Cardiac muscle cell (in vitro differentiated cells and primary cell): ENCODE results near the gene SBSN. TPM values are rescaled to one million over a fixed set of nuclear protein-coding genes. Genes with fewer than 3 reads are reported as not detected.

Experiments
- DNase-seq, 2 donors: peaks; one replicate each; pipeline versions ENCODE4 v3.0.0 to v3.0.0-alpha.2; 2010 to 2017; ENCODE audit warnings: low read depth in 1 of 2, low spot score in 1 of 2
- H3K27ac ChIP-seq: fragments of 200-600 bp; sonication (generic); 2 replicates; pipeline ENCODE4 v1.5.1; 2016
- H3K27me3 ChIP-seq: fragments of 200-600 bp; sonication (generic); 2 replicates; pipeline ENCODE4 v1.6.0; 2016; ENCODE audit warnings: control low read depth
- H3K36me3 ChIP-seq: fragments of 200-600 bp; sonication (generic); 2 replicates; pipeline ENCODE4 v1.5.1; 2016; ENCODE audit warnings: control low read depth
- H3K4me1 ChIP-seq: fragments of 200-600 bp; sonication (generic); 2 replicates; pipeline ENCODE4 v1.8.1; 2017; ENCODE audit warnings: low read depth, mild to moderate bottlenecking, mixed run types
- H3K4me3 ChIP-seq: fragments of 200-600 bp; sonication (generic); 2 replicates; pipeline ENCODE4 v1.5.1; 2016; ENCODE audit warnings: mild to moderate bottlenecking
- H3K9me3 ChIP-seq: fragments of 200-600 bp; sonication (generic); 2 replicates; pipeline ENCODE4 v1.5.1; 2017; ENCODE audit warnings: low read depth, mild to moderate bottlenecking, control low read depth
- polyA plus RNA-seq: library from polyadenylated mRNA; unstranded; fragments of >200 nt; fragmentation: Nextera tagmentation; extraction: Ambion mirVana; gene quantifications from 2 replicates; pipeline ENCODE4 v1.2.1, GENCODE V29; 2016
- total RNA-seq: library from RNA; depleted of rRNA; stranded (reverse); fragments of >200 nt; gene quantifications from 2 replicates; pipeline ENCODE4 v1.2.3, GENCODE V29; 2016
- TF ChIP-seq, protein P1 (sequence below): IDR thresholded peaks from 2 replicates; pipeline ENCODE4 v1.5.1; 2012; ENCODE audit warnings: low read depth, mild to moderate bottlenecking, low read length

Gene SBSN
- total and polyA plus RNA-seq, 2 experiments from 2014 or later: 0.15 TPM; not detected in 1

DNA sequence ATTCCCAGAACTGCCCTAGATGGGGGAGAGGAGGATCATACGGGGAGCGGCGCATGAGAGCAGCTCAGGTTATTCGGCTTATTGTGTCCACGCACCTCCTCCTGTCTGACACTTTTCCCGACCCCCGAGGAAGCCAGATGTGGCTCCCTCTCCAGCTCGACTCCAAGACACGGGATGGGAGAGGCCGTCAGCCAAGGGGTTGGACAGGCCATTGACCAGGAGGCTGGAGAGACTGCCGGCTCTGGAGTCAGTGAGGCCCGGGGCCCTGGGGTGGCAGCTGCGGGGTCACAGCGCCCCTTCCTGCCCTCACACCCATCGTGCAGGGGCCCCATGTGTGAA lies 17.5 kb downstream of the SBSN start:
- peaks cover 14% of the 10 kb centered on the region for H3K4me1 ChIP-seq
- H3K27me3 ChIP-seq: peaks cover 5% of the 10 kb centered on the region
- H3K9me3 ChIP-seq: no peaks in the 10 kb centered on the region
- DNase-seq: no peak
- TF ChIP-seq, protein P1, sequence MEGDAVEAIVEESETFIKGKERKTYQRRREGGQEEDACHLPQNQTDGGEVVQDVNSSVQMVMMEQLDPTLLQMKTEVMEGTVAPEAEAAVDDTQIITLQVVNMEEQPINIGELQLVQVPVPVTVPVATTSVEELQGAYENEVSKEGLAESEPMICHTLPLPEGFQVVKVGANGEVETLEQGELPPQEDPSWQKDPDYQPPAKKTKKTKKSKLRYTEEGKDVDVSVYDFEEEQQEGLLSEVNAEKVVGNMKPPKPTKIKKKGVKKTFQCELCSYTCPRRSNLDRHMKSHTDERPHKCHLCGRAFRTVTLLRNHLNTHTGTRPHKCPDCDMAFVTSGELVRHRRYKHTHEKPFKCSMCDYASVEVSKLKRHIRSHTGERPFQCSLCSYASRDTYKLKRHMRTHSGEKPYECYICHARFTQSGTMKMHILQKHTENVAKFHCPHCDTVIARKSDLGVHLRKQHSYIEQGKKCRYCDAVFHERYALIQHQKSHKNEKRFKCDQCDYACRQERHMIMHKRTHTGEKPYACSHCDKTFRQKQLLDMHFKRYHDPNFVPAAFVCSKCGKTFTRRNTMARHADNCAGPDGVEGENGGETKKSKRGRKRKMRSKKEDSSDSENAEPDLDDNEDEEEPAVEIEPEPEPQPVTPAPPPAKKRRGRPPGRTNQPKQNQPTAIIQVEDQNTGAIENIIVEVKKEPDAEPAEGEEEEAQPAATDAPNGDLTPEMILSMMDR: no peak
- no peaks in the 10 kb centered on the region for H3K36me3 ChIP-seq
- H3K27ac ChIP-seq: no peak overlapping the region
- no peak overlapping the region for H3K4me3 ChIP-seq

DNA sequence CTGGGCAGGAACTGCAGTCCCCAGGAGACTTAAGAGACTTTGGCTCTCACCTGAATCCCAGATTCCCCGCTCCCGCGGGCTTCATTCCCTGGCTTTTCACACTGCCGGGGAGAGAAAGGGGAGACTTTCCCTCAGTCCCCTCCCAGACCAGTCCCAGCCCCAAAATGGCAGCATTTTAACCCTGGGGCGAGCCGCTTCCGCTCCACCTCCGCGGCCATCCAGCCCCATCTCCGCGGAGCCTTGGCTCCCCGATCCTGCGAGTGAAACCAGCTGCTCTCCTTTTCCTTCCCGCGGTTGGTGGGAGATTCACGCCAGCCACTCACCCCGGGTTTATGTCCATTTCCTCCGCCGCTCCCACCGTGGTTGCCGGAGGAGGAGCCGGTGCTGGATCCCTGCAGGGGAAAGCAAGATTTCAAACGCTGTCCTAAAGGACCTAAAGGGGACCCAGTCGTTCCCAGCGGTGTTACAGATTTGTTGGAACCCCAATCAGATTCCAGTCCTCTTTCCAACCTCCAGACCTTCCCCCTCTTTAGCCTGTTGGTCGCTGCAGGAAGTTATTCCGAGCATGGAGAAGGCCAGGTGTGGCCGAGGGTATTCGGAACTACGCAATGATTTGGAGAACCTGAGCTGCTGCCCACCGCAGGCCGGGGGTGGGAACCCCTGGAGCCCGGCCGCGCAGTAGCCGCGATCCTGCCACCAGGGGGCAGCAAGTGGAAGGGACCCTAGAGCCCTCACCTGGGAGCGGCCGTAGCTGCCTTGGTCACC lies 18.1 kb downstream of the SBSN start:
- TF ChIP-seq, protein P1: peak; percentile 95
- peaks cover 14% of the 10 kb centered on the region for H3K4me1 ChIP-seq
- peak overlapping the region; percentile 82 for H3K27ac ChIP-seq
- H3K36me3 ChIP-seq: no peaks in the 10 kb centered on the region
- H3K4me3 ChIP-seq: peak overlapping the region; percentile 49
- H3K27me3 ChIP-seq: peaks cover 5% of the 10 kb centered on the region
- H3K9me3 ChIP-seq: no peaks in the 10 kb centered on the region
- peak; percentile 61 to 93 for DNase-seq

DNA sequence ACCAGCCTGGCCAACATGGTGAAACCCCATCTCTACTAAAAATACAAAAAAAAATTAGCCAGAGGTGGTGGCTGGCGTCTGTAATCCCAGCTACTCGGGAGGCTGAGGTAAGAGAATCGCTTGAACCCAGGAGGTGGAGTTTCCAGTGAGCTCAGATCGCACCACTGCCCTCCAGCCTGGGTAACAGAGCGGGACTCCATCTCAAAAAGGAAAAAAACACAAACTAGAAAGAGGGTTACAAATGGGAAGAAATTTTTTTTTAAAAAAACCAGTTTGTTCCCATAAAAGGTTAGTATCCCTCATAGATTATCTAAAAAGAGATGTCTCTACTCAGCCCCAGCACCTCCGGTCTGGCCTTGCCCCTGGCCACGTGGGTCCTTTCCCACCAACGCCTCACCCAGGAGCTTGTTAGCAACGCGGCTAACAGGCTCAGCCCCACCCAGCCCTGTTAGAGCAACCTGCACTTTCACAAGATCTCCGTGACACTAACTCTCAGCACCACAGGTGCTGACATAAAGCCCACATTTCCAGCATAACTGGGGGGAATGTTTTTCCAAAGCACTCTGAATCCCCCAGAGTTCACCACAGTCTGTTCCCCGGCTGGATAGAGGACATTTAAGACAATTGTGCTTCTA lies 19.0 kb downstream of the SBSN start:
- no peaks in the 10 kb centered on the region for H3K36me3 ChIP-seq
- peak overlapping the region; percentile 49 for H3K4me3 ChIP-seq
- TF ChIP-seq, protein P1: no peak
- H3K27ac ChIP-seq: peak overlapping the region; percentile 82
- peak in 1 of 2 donors; percentile 63 for DNase-seq
- H3K4me1 ChIP-seq: peaks cover 10% of the 10 kb centered on the region
- H3K9me3 ChIP-seq: no peaks in the 10 kb centered on the region
- H3K27me3 ChIP-seq: peaks cover 5% of the 10 kb centered on the region

DNA sequence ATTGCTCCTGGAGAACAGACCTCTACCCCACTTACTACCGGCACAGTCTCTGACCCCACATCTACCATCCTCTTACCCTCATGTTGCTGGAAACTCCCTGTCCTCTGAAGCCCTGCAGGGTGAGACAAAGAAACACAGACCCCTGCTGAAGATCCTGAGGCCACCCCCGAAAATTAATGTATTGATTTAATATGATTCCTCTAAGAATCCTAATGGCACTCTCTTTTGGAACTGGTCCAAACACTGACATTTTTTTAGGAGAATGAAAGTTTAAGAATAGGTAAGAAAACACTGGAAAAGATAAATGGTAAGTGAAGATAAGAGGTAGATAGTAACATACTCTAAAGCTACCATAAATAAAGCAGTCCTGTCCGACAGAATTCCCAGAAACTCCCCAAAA lies 20.0 kb downstream of the SBSN start:
- H3K27ac ChIP-seq: no peak overlapping the region
- H3K4me1 ChIP-seq: peaks cover 9% of the 10 kb centered on the region
- peaks cover 4% of the 10 kb centered on the region for H3K27me3 ChIP-seq
- DNase-seq: no peak
- H3K4me3 ChIP-seq: no peak overlapping the region
- H3K9me3 ChIP-seq: no peaks in the 10 kb centered on the region
- no peaks in the 10 kb centered on the region for H3K36me3 ChIP-seq
- TF ChIP-seq, protein P1: no peak

DNA sequence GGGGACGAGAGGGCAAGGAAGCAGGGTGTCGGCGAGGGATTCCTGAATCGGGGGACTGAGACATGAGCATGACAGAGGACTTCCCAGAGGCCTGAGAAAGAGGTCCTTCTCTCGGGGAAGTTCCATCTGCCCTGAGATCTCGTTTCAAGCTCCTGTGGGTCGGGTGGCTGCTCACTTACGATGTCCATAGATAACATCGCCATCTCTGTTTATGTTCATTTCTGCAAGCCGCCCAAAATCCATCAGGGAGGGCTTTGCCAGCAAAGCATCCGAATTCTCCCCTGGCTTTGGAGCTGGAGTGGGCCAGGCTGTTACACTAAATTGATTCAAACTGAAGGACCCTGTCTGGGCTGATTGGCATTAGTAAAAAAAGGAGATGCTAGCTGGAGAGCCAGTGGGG lies 20.6 kb downstream of the SBSN start:
- H3K27me3 ChIP-seq: no peaks in the 10 kb centered on the region
- H3K36me3 ChIP-seq: no peaks in the 10 kb centered on the region
- no peak overlapping the region for H3K4me3 ChIP-seq
- TF ChIP-seq, protein P1: no peak
- no peak overlapping the region for H3K27ac ChIP-seq
- H3K4me1 ChIP-seq: peaks cover 11% of the 10 kb centered on the region
- no peak for DNase-seq
- H3K9me3 ChIP-seq: no peaks in the 10 kb centered on the region
